SK-N-SH treated with all-trans-retinoic acid at 6 μM for 48 hours (cell line): ENCODE results near the gene ADAMTS6.

Experiments used
- BACH2 ChIP-seq: fragments of 250-450 bp; sonication (Bioruptor Pico); IDR thresholded peaks from 2 replicates; pipeline ENCODE4 v1.9.0; 2021; ENCODE audit warnings: mild to moderate bottlenecking, borderline replicate concordance
- TF ChIP-seq, protein P1 (sequence below): fragments of 250-450 bp; sonication (Bioruptor Pico); IDR thresholded peaks from 2 replicates; pipeline ENCODE4 v1.8.0; 2020; ENCODE audit warnings: mild to moderate bottlenecking, moderate library complexity, borderline replicate concordance

- TF ChIP-seq, protein P1, sequence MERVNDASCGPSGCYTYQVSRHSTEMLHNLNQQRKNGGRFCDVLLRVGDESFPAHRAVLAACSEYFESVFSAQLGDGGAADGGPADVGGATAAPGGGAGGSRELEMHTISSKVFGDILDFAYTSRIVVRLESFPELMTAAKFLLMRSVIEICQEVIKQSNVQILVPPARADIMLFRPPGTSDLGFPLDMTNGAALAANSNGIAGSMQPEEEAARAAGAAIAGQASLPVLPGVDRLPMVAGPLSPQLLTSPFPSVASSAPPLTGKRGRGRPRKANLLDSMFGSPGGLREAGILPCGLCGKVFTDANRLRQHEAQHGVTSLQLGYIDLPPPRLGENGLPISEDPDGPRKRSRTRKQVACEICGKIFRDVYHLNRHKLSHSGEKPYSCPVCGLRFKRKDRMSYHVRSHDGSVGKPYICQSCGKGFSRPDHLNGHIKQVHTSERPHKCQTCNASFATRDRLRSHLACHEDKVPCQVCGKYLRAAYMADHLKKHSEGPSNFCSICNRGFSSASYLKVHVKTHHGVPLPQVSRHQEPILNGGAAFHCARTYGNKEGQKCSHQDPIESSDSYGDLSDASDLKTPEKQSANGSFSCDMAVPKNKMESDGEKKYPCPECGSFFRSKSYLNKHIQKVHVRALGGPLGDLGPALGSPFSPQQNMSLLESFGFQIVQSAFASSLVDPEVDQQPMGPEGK (CRISPR knock-in tag), result no peak
- TF ChIP-seq BACH2, result no peak
These were observed 44.0 kb upstream of the ADAMTS6 start for GRCh38 chr5:65525726-65526125.
